ENCODE results near the gene MSH2. TPM values are rescaled to one million over a fixed set of nuclear protein-coding genes. Genes with fewer than 3 reads are reported as not detected.
"Not testable (repeated sequence)": the region's sequence is repeated elsewhere in the genome, so short reads cannot be mapped to it uniquely, and the experiment has no call there.

The MSH2 gene
- total RNA-seq, 4 donors from 2014 or later, result 5.2 to 11.2 (median 7.0) TPM

DNA sequence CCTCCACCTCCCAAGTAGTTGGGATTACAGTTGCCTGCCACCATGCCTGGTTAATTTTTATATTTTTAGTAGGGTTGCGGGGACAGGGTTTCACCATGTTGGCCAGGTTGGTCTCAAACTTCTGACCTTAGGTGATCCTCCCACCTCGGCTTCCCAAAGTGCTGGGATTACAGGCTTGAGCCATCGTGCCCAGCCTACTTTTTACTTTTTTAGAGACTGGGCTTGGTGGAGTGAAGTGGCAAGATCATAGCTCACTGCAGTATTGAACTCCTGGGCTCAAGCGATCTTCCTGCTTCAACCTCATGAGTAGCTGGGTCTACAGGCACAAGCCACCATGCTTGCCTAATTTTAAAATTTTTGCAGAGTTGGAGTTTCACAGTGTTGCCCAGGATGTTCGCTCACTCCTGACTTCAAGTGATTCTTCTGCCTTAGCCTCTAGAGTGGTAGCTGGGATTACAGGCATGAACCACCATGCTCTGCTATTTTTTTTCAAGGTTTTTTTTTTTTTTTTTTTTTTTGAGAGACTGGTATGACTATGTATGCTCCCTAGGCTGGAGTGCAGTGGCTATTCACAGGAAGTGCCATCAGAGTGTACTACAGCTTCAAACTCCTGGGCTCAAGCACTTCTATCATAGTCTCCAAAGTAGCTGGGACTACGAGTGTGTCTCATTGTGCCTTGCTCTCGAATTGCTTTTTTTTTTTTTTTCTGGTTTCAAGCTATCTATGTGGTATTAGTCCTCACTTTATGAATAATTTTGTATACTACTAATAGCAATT lies 11.9 kb downstream of the MSH2 start:
- TF ChIP-seq, protein P1, sequence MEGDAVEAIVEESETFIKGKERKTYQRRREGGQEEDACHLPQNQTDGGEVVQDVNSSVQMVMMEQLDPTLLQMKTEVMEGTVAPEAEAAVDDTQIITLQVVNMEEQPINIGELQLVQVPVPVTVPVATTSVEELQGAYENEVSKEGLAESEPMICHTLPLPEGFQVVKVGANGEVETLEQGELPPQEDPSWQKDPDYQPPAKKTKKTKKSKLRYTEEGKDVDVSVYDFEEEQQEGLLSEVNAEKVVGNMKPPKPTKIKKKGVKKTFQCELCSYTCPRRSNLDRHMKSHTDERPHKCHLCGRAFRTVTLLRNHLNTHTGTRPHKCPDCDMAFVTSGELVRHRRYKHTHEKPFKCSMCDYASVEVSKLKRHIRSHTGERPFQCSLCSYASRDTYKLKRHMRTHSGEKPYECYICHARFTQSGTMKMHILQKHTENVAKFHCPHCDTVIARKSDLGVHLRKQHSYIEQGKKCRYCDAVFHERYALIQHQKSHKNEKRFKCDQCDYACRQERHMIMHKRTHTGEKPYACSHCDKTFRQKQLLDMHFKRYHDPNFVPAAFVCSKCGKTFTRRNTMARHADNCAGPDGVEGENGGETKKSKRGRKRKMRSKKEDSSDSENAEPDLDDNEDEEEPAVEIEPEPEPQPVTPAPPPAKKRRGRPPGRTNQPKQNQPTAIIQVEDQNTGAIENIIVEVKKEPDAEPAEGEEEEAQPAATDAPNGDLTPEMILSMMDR (IDR thresholded peaks at IDR 0.05), result no peak
- DNase-seq (ENCODE audit: low spot score) (no peak), ATAC-seq (ENCODE audit: low FRiP score) (no peak)

DNA sequence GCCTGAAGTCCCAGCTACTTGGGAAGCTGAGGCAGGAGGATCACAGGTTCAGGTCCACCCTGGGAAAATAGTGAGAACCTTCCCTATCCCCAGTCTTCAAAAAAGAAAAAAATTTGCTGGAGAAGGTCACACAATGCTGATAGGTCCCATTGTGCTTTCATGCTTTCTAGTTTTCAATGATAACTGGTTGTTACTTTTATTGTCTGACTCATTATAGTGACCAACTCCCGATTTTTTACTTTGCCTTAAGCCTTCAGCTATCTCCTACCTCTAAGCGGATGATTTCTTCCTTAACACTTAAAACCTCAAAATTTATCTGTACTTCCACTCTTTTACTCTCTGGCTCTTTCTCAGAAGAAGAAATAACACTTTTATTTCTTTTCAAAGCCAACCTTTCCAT lies 17.3 kb downstream of the MSH2 start:
- ATAC-seq (ENCODE audit: low FRiP score) (no peak), DNase-seq (ENCODE audit: low spot score) (no peak)
- TF ChIP-seq, protein P1 (IDR thresholded peaks at IDR 0.05), result no peak

DNA sequence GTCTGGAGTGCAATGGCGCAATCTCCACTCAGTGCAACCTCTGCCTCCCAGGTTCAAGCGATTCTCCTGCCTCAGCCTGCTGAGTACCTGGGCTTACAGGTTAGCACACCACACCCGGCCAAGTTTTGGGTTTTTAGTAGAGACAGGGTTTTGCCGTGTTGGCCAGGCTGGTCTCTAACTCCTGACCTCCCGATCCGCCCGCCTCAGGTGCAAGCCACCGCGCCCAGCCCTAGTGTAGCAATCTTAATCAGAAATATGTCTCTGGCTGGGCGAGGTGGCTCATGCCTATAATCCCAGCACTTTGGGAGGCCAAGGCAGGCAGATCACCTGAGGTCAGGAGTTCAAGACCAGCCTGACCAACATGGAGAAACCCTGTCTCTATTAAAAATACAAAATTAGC lies 17.7 kb downstream of the MSH2 start:
- not testable (repeated sequence) for ATAC-seq (ENCODE audit: low FRiP score); DNase-seq (ENCODE audit: low spot score)

DNA sequence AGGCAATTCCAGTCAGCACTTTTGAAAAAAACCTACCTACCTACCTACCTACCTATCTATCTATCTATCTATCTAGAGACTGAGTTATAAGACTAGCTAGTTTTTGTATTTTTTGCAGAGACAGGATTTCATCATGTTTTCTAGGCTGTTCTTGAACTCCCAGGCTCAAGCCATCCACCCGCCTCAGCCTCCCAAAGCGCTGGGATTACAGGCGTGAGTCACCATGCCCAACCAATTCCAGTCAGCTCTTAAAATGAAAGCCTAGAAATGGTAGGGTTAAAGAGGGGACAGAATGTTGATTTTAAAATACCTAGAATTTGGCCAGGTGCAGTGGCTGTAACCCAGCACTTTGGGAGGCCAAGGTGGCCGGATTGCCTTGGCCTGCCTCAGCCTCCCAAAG lies 19.1 kb downstream of the MSH2 start:
- ATAC-seq (ENCODE audit: low FRiP score), result no peak
- TF ChIP-seq, protein P1 (IDR thresholded peaks at IDR 0.05), result no peak
- DNase-seq (ENCODE audit: low spot score), result no peak

DNA sequence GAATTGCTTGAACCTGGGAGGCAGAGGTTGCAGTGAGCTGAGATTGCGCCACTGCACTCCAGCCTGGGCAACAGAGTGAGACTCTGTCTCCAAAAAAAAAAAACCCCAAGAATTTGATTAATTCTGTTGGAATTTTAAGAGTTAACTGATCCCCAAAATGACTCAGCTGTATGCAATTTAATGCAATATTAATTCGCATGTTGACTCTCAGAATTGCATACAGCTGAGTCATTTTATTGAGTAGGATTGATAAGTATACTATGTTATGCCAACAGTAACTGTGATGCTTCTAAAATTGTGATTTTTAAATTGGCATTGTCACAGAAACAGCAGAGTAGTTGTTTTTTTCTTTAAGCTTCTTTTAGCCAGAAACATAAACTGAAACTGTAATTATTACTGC lies 19.6 kb downstream of the MSH2 start:
- ATAC-seq (ENCODE audit: low FRiP score) (no peak), DNase-seq (ENCODE audit: low spot score) (no peak)
- TF ChIP-seq, protein P1 (IDR thresholded peaks at IDR 0.05), result no peak

DNA sequence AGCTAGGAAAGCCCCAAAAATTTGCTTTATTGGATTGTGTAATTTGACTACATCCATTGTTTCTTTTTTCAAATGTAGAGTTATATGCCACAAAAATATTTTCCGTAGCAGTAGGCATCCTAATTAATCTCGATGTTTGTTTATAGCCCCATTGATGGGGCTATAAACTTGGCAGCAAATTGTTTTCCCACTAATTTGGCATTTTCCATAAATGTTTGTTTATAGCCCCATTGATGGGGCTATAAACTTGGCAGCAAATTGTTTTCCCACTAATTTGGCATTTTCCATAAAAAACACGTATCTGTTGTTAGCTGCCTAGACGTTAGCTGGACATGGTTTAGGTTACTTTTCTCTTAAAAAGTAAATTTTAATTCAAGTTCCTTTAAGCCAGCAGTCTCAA lies 23.8 kb downstream of the MSH2 start:
- TF ChIP-seq, protein P1 (IDR thresholded peaks at IDR 0.05), result no peak
- no peak for ATAC-seq (ENCODE audit: low FRiP score)
- DNase-seq (ENCODE audit: low spot score), result no peak

DNA sequence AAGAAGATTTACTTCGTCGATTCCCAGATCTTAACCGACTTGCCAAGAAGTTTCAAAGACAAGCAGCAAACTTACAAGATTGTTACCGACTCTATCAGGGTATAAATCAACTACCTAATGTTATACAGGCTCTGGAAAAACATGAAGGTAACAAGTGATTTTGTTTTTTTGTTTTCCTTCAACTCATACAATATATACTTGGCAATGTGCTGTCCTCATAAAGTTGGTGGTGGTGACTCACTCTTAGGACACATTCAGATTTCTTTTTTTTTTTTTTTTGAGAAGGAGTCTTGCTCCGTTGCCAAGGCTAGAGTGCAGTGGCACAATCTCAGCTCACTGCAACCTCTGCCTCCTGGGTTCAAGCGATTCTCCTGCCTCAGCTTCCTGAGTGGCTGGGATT lies 26.8 kb downstream of the MSH2 start:
- TF ChIP-seq, protein P1 (IDR thresholded peaks at IDR 0.05), result no peak
- DNase-seq (ENCODE audit: low spot score), result no peak
- ATAC-seq (ENCODE audit: low FRiP score), result no peak

DNA sequence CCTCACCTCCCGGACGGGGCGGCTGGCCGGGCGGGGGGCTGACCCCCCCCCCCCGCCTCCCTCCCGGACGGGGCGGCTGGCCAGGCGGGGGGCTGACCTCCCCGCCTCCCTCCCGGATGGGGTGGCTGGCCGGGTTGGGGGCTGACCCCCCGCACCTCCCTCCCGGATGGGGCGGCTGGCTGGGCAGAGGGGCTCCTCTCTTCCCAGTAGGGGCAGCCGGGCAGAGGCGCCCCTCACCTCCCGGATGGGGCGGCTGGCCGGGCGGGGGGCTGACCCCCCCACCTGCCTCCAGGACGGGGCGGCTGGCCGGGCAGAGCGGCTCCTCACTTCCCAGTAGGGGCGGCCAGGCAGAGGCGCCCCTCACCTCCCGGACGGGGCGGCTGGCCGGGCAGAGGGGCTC lies 30.1 kb downstream of the MSH2 start:
- DNase-seq (ENCODE audit: low spot score); ATAC-seq (ENCODE audit: low FRiP score): not testable (repeated sequence)

DNA sequence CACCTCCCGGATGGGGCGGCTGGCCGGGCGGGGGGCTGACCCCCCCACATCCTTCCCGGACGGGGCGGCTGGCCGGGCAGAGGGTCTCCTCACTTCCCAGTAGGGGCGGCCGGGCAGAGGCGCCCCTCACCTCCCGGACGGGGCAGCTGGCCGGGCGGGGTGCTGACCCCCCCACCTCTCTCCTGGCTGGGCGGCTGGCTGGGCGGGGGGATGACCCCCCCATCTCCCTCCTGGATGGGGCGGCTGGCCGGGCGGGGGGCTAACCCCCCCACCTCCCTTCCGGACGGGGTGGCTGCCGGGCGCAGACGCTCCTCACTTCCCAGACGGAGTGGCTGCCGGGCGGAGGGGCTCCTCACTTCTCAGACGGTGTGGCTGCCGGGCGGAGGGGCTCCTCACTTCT lies 30.5 kb downstream of the MSH2 start:
- not testable (repeated sequence) for DNase-seq (ENCODE audit: low spot score); ATAC-seq (ENCODE audit: low FRiP score)

All from omental fat pad (tissue), 4 donors.